K562 (cell line): ENCODE measurements around the gene PLA2G4C.

Source experiments
- ARNT ChIP-seq, 2 experiments: fragments of 450-650 bp; IDR thresholded peaks; 2 replicates each; pipeline ENCODE4 v1.6.1; 2016; ENCODE audit warnings: mild to moderate bottlenecking in 1 of 2
- CBX3 ChIP-seq, 2 experiments: IDR thresholded peaks; 1 replicate in 1 of 2; 2 replicates in 1 of 2; pipeline ENCODE4 v1.6.1; 2012; ENCODE audit warnings: inconsistent platforms in 2 of 2, low read length in 2 of 2, borderline replicate concordance in 1 of 2, control low read depth in 1 of 2
- ETS1 ChIP-seq: conservative IDR thresholded peaks from 2 replicates; pipeline ENCODE4 v1.6.1; 2011; ENCODE audit warnings: low read depth, mild to moderate bottlenecking, low read length; ENCODE audit not compliant: control insufficient read depth
- HINFP ChIP-seq: fragments of 450-650 bp; conservative IDR thresholded peaks from 2 replicates; pipeline ENCODE4 v1.6.1; 2016; ENCODE audit warnings: missing genetic modification characterization, low read depth, mild to moderate bottlenecking, control low read depth, missing compliant biosample characterization
- PKNOX1 ChIP-seq: fragments of 450-650 bp; IDR thresholded peaks from 2 replicates; pipeline ENCODE4 v1.6.1; 2016
- RCOR1 ChIP-seq, 2 experiments: IDR thresholded peaks; 2 replicates each; pipeline ENCODE4 v1.6.1; 2012; ENCODE audit warnings: low read depth in 2 of 2, low read length in 2 of 2, borderline replicate concordance in 1 of 2, improper control_type of control experiment in 1 of 2
- TCFL5 ChIP-seq: fragments of 250-450 bp; sonication (Bioruptor Pico); conservative IDR thresholded peaks from 2 replicates; pipeline ENCODE4 v1.6.1; 2021; ENCODE audit warnings: mild to moderate bottlenecking, moderate library complexity, matching md5 sums

- TF ChIP-seq ETS1 (no peak), CBX3 (IDR thresholded peaks at IDR 0.05; ENCODE audit: borderline replicate concordance in 1 of 2, low read length in 2 of 2) (no peak), RCOR1 (IDR thresholded peaks at IDR 0.05; ENCODE audit: borderline replicate concordance in 1 of 2, low read depth in 2 of 2, low read length in 2 of 2) (no peak), ARNT (IDR thresholded peaks at IDR 0.05) (no peak), PKNOX1 (no peak), TCFL5 (no peak), HINFP (no peak)
Observed at GRCh38 chr19:48108997-48109782, 1.4 kb downstream of the PLA2G4C start.
